GM19025 (cell line): Measurements from ENCODE around the gene DPP7.
"Not testable (repeated sequence)": the region's sequence is repeated elsewhere in the genome, so short reads cannot be mapped to it uniquely, and the experiment has no call there.

Experiments
- ATAC-seq: cut with Tn5 transposase; IDR thresholded peaks from one replicate; pipeline ENCODE4 v1.9.1; 2021; ENCODE audit warnings: mild to moderate bottlenecking, low read depth, moderate library complexity; ENCODE audit not compliant: unreplicated experiment

The DPP7 gene

DNA sequence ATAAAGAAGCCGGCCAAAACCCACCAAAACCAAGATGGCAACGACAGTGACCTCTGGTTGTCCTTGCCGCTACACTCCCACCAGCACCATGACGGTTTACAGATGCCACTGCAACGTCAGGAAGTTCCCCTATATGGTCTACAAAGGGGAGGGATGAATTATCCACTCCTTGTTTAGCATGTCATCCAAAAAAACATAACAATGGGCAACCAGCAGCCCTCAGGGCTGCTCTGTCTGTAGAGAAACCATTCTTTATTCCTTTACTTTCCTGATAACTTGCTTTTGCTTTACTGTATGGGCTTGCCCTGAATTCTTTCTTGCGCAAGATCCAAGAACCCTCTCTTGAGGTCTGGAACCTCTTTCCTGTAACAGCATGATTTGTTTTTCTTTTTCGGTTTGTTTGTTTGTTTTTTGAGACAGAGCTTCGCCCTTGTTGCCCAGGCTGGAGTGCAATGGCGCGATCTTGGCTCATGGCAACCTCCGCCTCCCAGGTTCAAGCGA lies 39.2 kb downstream of the DPP7 start:
- ATAC-seq, result no peak

DNA sequence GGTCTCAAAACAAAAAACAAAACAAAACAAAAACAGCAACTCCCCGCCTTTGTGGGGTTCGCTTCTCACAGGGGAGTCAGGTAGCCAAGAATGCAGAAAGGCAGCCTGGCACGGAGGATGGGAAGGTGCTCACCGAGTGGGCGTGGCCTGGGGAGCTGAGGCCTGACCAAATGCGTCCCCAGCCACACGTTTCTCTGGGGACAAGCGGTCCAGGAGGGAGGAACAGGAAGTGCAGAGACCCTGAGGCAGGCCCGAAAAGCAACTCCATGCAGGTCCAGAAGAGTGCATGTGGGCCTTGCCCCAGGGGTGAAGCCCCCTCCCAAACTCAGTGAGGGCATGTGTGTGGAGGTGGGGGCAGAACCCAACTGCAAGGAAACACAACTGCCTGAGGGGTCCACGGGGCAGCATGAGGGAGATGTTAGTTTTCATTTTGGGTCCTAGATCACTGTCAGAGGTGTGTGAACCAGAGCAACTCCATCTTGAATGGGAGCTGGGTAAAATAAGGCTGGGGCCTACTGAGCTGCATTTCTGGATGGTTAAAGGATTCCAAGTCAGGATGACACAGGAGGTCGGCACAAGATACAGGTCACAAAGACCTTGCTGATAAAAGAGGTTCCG lies 39.8 kb downstream of the DPP7 start:
- no peak for ATAC-seq

GRCh38 chr9:137073992-137074399 lies 40.5 kb downstream of the DPP7 start:
- ATAC-seq, result no peak

GRCh38 chr9:137071282-137071681 lies 43.3 kb downstream of the DPP7 start:
- ATAC-seq, result no peak

DNA sequence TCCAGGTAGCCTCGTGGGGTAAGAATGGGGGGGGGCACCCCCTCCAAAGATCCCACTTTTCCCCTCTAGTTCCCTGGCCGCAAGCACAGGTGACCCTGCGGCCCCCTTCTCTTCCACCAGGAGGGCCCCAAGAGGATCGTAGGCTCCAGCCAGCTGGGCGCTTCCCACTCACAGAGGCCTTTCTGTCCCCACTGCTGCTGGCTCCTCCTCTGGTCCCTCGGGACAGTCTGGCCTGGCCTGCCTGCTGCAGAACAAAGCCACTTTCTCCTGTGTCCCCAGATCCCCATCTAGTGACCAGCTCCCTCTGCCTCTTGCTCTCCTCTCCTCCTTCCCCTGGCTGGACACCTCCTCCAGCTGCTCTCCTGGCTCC lies 43.6 kb downstream of the DPP7 start:
- ATAC-seq, result no peak

GRCh38 chr9:137070201-137070905 lies 44.2 kb downstream of the DPP7 start, which contains the start of gene SAPCD2:
TSS of gene SAPCD2 (minus strand) at chr9:137070557. CDS start at chr9:137070460, 97 bp downstream.
- peak; percentile 62 for ATAC-seq

DNA sequence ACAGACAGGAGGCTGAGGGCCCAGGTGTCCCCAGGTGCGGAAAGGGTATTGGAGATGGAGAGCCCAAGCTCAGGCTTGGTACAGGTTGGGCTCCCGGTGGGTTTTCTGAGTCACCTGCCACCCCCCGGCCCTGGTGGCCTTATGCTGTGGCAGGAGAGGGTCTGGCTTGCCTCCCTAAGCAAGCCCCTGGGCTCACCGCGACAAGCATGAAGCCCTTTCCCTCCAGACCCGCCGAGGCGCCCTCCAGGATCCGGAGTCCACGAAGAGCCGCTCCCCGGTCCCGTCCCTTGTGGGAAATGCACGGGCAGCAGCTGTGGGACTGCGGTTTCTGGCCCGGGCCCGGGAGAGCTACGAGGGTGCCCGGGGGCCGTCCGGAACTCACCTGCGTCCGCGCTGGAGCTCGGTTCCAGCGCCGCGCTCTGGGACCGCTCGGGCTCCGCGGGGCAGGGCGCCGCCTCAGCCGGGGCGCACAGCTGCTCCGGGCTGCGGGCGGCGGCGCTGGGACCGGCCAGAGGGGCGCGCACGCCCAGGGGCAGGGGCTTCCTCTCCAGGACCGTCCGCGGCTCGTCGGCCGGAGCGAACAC lies 44.9 kb downstream of the DPP7 start:
- ATAC-seq, result peak; percentile 8

GRCh38 chr9:137068539-137069507 lies 45.7 kb downstream of the DPP7 start:
- no peak for ATAC-seq

DNA sequence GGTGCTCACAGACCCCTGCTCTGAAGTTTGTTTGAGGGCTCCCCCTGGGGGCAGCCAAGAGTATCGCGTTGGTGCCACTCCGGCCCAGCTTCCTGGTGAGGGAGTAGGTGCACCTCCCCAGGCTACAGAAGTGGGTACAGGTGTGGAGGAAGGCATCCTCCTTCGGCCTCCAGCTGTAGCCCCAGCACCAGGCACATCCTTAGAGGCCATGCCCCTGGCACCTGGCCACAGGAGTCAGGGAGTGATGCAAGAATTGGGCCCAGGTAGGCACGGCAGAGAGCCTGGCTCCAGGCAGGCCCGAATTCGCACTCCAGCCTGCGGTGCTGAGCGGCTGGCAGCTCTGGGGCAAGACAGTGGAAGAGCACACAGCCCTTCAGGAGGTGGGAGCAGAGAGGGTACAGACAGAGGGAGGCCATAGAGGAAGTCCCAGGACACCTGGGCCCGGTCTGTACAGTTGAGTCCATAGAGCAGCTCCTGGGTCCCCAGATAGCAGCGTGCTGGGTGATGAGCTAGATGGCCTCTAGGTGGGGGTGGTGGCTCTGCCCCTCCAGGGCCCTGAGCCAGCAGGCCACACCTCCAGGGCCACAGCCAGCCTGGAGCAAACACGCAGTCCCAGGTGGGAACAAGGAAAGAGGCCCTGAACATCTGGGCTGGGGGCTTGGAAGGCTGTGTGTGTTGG lies 46.5 kb downstream of the DPP7 start:
- ATAC-seq, result no peak

GRCh38 chr9:137066096-137066861 lies 48.3 kb downstream of the DPP7 start:
- ATAC-seq, result no peak

- no peak for ATAC-seq
Observed at GRCh38 chr9:137065336-137065967, 49.1 kb downstream of the DPP7 start.

GRCh38 chr9:137064880-137065164 lies 49.7 kb downstream of the DPP7 start:
- no peak for ATAC-seq

DNA sequence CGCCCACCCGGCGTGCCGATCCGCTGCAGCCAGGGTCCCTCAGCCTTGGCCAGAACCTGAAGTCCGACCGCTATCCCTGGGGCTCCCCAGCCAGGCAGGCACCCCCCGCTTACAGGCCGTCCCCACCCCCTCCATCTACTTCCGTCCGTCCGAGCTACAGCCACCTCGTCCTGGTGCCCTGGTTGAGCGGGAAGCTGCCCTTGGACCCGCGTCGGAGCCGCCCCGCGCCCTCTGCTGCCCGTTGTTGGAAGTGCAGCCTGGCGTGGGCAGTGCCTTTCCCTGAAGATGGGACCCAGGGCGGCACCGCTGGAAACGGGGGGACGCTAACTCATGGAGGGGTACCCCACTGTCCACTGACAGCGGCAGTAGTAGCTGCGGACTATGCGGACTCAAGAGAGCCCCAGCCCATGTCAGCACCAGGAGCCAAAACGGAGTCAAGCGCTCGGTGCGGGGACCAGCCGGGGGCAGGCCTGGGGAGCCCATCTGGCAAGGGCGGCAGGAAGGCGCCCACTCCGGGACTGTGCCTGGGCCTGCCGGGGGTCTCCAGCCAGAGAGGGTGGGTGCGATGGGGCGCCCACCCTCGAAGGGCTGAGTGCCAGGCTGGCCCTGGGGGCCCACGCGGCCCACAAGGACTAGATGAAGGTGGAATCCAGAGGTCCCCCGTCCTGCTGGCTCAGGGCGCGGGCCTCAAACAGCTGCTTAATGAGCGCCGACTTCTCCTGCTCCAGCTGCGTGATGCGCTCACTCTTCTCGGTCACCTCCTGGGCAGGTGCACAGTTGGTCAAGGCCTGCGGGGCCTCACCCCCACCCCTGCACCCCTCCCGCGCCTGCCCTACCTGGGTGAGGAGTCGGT lies 50.3 kb downstream of the DPP7 start:
- no peak for ATAC-seq

DNA sequence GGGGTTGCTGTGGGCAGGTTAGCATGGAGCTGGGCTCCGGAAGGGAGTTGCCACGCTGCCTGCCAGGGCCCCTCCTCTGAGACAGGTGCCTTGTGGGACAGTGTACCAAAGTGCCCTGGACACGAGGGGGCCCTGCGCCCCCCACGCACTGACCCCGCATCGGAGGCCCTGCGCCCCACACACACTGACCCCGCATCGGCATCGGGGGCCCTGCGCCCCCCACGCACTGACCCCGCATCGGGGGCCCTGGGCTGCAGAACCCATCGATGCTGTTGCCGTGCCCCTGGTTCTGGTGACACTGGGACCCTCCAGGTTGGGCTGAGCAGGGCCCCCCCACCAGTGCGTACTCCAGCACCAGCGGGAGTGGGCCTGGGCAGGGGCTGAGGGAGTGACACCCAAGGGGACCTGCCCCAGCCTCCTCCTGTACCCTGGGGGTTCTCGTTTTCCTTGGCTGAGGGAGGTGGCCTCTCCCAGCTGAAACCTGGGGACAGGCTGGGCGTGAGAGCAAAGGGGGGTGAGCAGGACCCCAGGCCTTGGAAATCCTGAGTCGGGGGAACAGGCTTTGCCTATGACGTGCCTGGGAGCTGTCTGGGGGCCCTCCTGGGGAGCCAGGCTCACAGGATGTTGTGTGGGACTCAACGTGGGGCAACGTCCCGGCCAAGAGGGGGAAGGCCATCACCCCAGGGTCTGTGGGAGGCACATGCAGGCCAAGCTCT lies 51.1 kb downstream of the DPP7 start:
- no peak for ATAC-seq

DNA sequence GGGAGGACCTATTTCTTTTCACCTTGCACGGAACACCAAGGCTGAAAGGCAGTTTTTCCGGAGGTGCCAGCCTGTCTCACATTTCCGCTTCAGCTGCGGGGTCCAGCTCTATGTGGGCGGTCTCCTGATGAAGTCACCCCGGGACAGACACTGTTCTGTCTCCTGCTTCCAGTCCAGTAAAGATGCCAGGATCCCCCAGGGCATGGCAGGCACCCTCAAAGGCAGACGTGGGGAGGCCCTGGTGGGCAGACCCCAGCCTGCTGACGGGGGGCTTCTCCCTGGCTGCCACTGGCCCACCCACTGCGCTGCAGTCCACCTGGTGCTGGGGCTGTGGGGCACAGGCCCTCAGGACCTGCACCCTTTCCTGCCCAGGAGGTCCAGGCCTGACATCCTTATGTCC lies 51.7 kb downstream of the DPP7 start:
- not testable (repeated sequence) for ATAC-seq

DNA sequence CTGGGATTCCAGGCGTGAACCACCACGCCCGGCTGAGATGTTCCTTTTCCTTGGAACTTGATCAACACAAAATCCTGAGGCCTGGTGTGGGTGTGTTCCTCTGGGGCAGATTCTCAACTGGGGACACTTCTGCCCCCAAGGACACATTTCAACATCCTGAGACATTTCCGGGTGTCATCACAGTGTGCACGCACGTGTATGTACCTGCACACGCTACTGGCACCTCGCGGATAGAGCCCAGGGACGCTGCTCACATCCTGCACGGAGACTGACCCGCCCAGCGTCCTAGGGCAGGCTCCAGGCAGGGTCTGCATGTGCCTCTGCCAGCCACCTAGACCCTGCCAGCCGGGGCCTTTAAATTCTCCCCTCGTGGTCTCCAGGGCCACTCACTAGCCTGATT lies 52.1 kb downstream of the DPP7 start:
- ATAC-seq, result no peak
